ENCODE measurements around the gene OSBPL1A. TPM values are rescaled to one million over a fixed set of nuclear protein-coding genes. Genes with fewer than 3 reads are reported as not detected.

The OSBPL1A gene
- total RNA-seq, 4 donors from 2014 or later: 19.1 to 46.7 (median 24.8) TPM

GRCh38 chr18:24432618-24433017 lies 35.0 kb upstream of the OSBPL1A start:
- no peak for DNase-seq (ENCODE audit: low spot score in 2 of 2)
- H3K4me3 ChIP-seq (ENCODE audit: low read depth, poor library complexity, severe bottlenecking): no peak overlapping the region
- 90 to 96% methylated on average over 3 of the region's 3 CpGs for WGBS, 2 donors
- intact Hi-C loops (cut with DNase I; ENCODE audit: low total_unique reads): no loop called here
- no peak for TF ChIP-seq POLR2A (IDR thresholded peaks at IDR 0.05)
- TF ChIP-seq, protein P1, sequence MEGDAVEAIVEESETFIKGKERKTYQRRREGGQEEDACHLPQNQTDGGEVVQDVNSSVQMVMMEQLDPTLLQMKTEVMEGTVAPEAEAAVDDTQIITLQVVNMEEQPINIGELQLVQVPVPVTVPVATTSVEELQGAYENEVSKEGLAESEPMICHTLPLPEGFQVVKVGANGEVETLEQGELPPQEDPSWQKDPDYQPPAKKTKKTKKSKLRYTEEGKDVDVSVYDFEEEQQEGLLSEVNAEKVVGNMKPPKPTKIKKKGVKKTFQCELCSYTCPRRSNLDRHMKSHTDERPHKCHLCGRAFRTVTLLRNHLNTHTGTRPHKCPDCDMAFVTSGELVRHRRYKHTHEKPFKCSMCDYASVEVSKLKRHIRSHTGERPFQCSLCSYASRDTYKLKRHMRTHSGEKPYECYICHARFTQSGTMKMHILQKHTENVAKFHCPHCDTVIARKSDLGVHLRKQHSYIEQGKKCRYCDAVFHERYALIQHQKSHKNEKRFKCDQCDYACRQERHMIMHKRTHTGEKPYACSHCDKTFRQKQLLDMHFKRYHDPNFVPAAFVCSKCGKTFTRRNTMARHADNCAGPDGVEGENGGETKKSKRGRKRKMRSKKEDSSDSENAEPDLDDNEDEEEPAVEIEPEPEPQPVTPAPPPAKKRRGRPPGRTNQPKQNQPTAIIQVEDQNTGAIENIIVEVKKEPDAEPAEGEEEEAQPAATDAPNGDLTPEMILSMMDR (IDR thresholded peaks at IDR 0.05): no peak

- H3K4me3 ChIP-seq (ENCODE audit: low read depth, poor library complexity, severe bottlenecking): no peak overlapping the region
- TF ChIP-seq, protein P1 (IDR thresholded peaks at IDR 0.05): no peak
- no peak for TF ChIP-seq POLR2A (IDR thresholded peaks at IDR 0.05)
- WGBS, 2 donors: 95% methylated on average over 4 of the region's 4 CpGs
- intact Hi-C loops (cut with DNase I; ENCODE audit: low total_unique reads): no loop called here
- DNase-seq (ENCODE audit: low spot score in 2 of 2): no peak
Observed at GRCh38 chr18:24429188-24429587, 31.6 kb upstream of the OSBPL1A start.

- no peak for DNase-seq (ENCODE audit: low spot score in 2 of 2)
- WGBS, 2 donors: 72 to 77% methylated on average over 3 of the region's 3 CpGs
- TF ChIP-seq, protein P1 (IDR thresholded peaks at IDR 0.05): no peak
- TF ChIP-seq POLR2A (IDR thresholded peaks at IDR 0.05): no peak
- H3K4me3 ChIP-seq (ENCODE audit: low read depth, poor library complexity, severe bottlenecking): no peak overlapping the region
- intact Hi-C loops (cut with DNase I; ENCODE audit: low total_unique reads): no loop called here
Observed at GRCh38 chr18:24428709-24429108, 31.1 kb upstream of the OSBPL1A start.

DNA sequence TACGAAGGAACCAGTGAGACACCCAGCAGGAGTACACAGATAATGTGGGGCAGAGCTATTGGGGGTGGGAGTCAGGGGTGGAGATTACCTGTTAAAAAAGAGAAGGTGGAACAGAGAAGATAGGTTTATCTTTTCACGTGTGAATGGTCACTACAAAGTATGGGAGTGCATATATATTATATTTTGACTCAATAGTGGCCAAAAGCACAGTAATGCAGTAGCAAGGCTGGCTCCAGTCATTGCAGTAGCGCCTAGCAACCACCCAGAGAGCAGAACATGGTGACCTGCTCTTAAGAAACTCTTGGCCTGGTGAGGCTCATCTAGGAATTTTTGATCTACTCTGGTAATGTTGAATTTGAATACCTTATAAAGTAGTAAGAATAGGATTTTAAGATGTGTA lies 29.9 kb upstream of the OSBPL1A start:
- intact Hi-C loops (cut with DNase I; ENCODE audit: low total_unique reads): no loop called here
- DNase-seq (ENCODE audit: low spot score in 2 of 2): no peak
- peak overlapping the region; percentile 58 for H3K4me3 ChIP-seq (ENCODE audit: low read depth, poor library complexity, severe bottlenecking)
- TF ChIP-seq, protein P1 (IDR thresholded peaks at IDR 0.05): no peak
- TF ChIP-seq POLR2A (IDR thresholded peaks at IDR 0.05): no peak
- 60 to 67% methylated on average over 3 of the region's 3 CpGs for WGBS, 2 donors

DNA sequence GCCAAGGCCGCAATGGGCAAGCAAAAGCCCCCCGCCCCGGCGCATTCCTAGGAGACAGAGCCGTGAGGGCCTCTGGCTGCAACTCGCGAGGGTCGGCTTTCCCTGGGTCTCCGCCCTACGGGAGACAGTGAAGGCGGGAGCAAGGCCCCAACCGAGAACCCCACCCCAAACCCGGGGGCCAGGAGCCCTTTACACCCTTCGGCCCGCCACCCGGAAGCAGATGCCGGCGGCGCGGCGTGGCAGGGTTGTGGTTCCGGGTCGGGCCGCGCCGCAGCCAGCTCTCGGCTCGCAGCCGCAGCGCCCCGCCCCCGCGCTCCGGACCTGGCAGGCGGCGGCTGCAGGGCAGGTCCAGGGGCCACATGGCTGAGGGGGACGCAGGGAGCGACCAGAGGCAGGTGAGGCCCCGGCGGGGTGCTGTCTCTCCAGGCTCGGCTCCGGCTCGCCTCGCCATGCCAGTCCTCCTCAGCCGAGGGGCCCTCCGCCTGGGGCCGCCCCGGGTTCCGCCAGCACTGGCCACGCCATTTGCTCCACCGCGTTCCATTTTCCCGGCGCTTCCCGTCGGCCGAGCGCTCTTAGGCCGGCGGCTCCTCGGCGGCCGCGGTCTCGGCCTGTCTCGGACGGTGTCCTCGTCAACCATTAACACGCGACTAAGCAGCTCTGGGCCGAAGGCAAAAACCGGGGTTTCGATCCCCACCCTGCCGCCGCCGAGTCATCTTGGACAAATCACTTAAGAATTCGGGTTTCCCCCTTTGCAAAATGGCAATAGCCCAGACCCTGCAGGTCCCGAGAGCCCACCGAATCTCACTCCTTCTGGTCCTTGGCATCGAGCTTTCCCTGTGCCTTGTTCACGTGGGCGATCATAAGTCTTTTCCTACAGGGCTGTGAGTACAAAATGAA lies 29.0 kb upstream of the OSBPL1A start, which contains the start of gene IMPACT:
Gene IMPACT, plus strand, starts transcription at position 273 of the 897 bp plus-strand sequence. Its CDS starts 87 bp downstream, at position 360.
- WGBS, 2 donors: 4% methylated on average over 31 to 62 of the region's 82 CpGs
- TF ChIP-seq, protein P1 (IDR thresholded peaks at IDR 0.05): no peak
- TF ChIP-seq POLR2A (IDR thresholded peaks at IDR 0.05): no peak
- DNase-seq (ENCODE audit: low spot score in 2 of 2): peak; percentile 49 to 94
- H3K4me3 ChIP-seq (ENCODE audit: low read depth, poor library complexity, severe bottlenecking): peak within 1 kb of the TSS; percentile 58
- intact Hi-C loops (cut with DNase I; ENCODE audit: low total_unique reads): no loop called here

All from lower leg skin (tissue), 4 donors.